Keratinocyte (primary cell): ENCODE measurements around the gene TAF6. TPM values are rescaled to one million over a fixed set of nuclear protein-coding genes. Genes with fewer than 3 reads are reported as not detected.

Experiments
- DNase-seq: peaks from one replicate; pipeline ENCODE4 v3.0.0-alpha.2; 2011; ENCODE audit warnings: low read depth, missing footprints, low spot score
- FAIRE-seq: peaks from 2 replicates; lab custom pipeline; 2011; peaks lifted over from hg19 to GRCh38; lab: Jason Lieb, UNC
- H2AFZ ChIP-seq: 2 replicates; pipeline ENCODE4 v1.6.0; 2012; ENCODE audit warnings: low read length, control low read depth, inconsistent platforms; ENCODE audit not compliant: control insufficient read depth
- H3K27ac ChIP-seq: 2 replicates; pipeline ENCODE4 v1.5.1; 2011; ENCODE audit warnings: low read length; ENCODE audit not compliant: control insufficient read depth, insufficient read depth
- H3K27me3 ChIP-seq: 3 replicates; pipeline ENCODE4 v1.6.0; 2011; ENCODE audit warnings: low read length; ENCODE audit not compliant: control insufficient read depth, insufficient read depth; ENCODE audit errors: extremely low read depth
- H3K36me3 ChIP-seq, 2 experiments: 2 replicates in 1 of 2; 3 replicates in 1 of 2; pipeline ENCODE4 v1.5.1; 2011; ENCODE audit warnings: low read length in 2 of 2, mild to moderate bottlenecking in 1 of 2; ENCODE audit not compliant: control insufficient read depth in 2 of 2, insufficient read depth in 2 of 2; ENCODE audit errors: extremely low read depth in 1 of 2
- H3K4me1 ChIP-seq: 3 replicates; pipeline ENCODE4 v1.5.1; 2011; ENCODE audit warnings: low read length; ENCODE audit not compliant: control insufficient read depth, insufficient read depth; ENCODE audit errors: extremely low read depth
- H3K4me2 ChIP-seq: 3 replicates; pipeline ENCODE4 v1.6.0; 2011; ENCODE audit warnings: low read depth, low read length; ENCODE audit not compliant: control insufficient read depth, insufficient read depth; ENCODE audit errors: extremely low read depth
- H3K4me3 ChIP-seq, 3 experiments: fragments of 200-600 bp in 1 of 3; sonication (generic) in 1 of 3; 2 replicates in 2 of 3; 3 replicates in 1 of 3; pipeline ENCODE4 v1.5.1; 2011 to 2016; ENCODE audit warnings: low read length in 3 of 3, mild to moderate bottlenecking in 3 of 3, control low read depth in 2 of 3, inconsistent platforms in 1 of 3, low read depth in 1 of 3, mixed read lengths in 1 of 3, mixed run types in 1 of 3, moderate library complexity in 1 of 3; ENCODE audit not compliant: control insufficient read depth in 2 of 3, insufficient read depth in 2 of 3; ENCODE audit errors: extremely low read depth in 1 of 3
- H3K79me2 ChIP-seq: 2 replicates; pipeline ENCODE4 v1.6.0; 2012; ENCODE audit warnings: low read length; ENCODE audit not compliant: control insufficient read depth, insufficient read depth
- H3K9ac ChIP-seq: 3 replicates; pipeline ENCODE4 v1.6.0; 2011; ENCODE audit warnings: low read length; ENCODE audit not compliant: control insufficient read depth, insufficient read depth; ENCODE audit errors: extremely low read depth
- H3K9me1 ChIP-seq: 3 replicates; pipeline ENCODE4 v1.6.0; 2011; ENCODE audit warnings: low read length; ENCODE audit not compliant: control insufficient read depth, insufficient read depth; ENCODE audit errors: extremely low read depth
- H3K9me3 ChIP-seq: 2 replicates; pipeline ENCODE4 v1.5.1; 2012; ENCODE audit warnings: low read depth, low read length; ENCODE audit not compliant: control insufficient read depth
- H4K20me1 ChIP-seq: 3 replicates; pipeline ENCODE4 v1.6.0; 2011; ENCODE audit warnings: low read length; ENCODE audit not compliant: control insufficient read depth, insufficient read depth; ENCODE audit errors: extremely low read depth
- EZH2 ChIP-seq: IDR thresholded peaks from one replicate; pipeline ENCODE4 v1.6.1; 2012; ENCODE audit warnings: inconsistent platforms, mild to moderate bottlenecking, low read length, moderate library complexity
- dilution Hi-C: fragments of 300-500 bp; cut with MboI; formaldehyde crosslinking; loops from one replicate; pipeline ENCODE4 v1.7.0; 2020; ENCODE audit warnings: low sequenced_read_pairs; ENCODE audit not compliant: extremely low pct_ligation_motif_present
- polyA plus RNA-seq, 5 experiments: library from polyadenylated mRNA; depleted of rRNA in 3 of 5; stranded (reverse) in 3 of 5; stranded (forward) in 1 of 5; unstranded in 1 of 5; fragments of >200 nt; gene quantifications; 1 replicate in 1 of 5; 2 replicates in 3 of 5; 3 replicates in 1 of 5; pipeline versions ENCODE4 v1.2.1 to v1.2.3, GENCODE V29; 2011 to 2012; ENCODE audit warnings: missing spikeins in 2 of 5, low read depth in 1 of 5, low replicate concordance in 1 of 5
- TF ChIP-seq, protein P1 (sequence below), 3 experiments: IDR thresholded peaks in 1 of 3; conservative IDR thresholded peaks in 1 of 3; optimal IDR thresholded peaks in 1 of 3; 2 replicates in 2 of 3; 3 replicates in 1 of 3; pipeline versions ENCODE3 to v1.5.1; 2011; ENCODE audit warnings: low read length in 3 of 3, mild to moderate bottlenecking in 3 of 3, moderate library complexity in 2 of 3, control low read depth in 1 of 3, inconsistent platforms in 1 of 3; ENCODE audit not compliant: insufficient read depth in 2 of 3; ENCODE audit errors: extremely low read depth in 1 of 3

The TAF6 gene
- polyA plus RNA-seq, 1 donor (not counting 4 experiments of a cell fraction or from before 2014, with no cell fraction given) = 7.6 TPM

DNA sequence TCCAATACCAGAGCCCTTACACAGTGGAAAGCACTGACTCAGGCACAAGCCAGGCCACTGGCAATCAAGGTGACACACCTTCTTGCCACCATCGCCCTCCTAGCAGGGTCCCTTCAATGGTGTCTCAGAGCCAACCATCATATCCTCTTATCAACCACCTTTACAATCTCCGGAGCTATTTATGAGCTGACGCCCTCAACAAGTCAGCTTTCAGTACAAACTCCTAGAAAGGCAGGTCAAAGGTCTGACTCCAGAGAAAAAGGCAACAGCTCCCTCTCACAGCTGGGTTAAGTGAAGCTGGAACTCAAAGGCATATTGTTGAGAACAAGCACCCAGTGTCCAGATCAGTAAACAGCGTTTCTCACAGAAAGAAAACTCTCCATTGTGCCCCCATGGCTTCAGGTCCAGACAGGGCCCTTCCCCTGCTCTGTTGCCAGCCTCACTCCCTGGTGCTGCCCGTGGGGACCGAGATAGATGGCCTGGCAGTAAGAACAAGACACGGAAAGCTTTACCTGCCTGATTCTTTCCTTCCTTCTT lies 40.1 kb downstream of the TAF6 start:
- peaks cover 58% of the 10 kb centered on the region for H3K79me2 ChIP-seq

GRCh38 chr7:100077205-100077604 lies 42.0 kb downstream of the TAF6 start:
- peaks cover 45 to 55% of the 10 kb centered on the region in 2 experiments for H3K36me3 ChIP-seq
- no peak overlapping the region for H2AFZ ChIP-seq
- H3K9me3 ChIP-seq = peaks cover 6% of the 10 kb centered on the region
- dilution Hi-C loops = no loop called here
- DNase-seq (no peak), FAIRE-seq (no peak)
- no peaks in the 10 kb centered on the region for H4K20me1 ChIP-seq
- H3K4me3 ChIP-seq = no peak overlapping the region
- H3K79me2 ChIP-seq = peaks cover 58% of the 10 kb centered on the region
- no peak overlapping the region for H3K9ac ChIP-seq
- H3K4me2 ChIP-seq = no peak overlapping the region
- H3K4me1 ChIP-seq = peaks cover 11% of the 10 kb centered on the region
- H3K27me3 ChIP-seq = no peaks in the 10 kb centered on the region
- no peaks in the 10 kb centered on the region for H3K9me1 ChIP-seq
- TF ChIP-seq, protein P1, sequence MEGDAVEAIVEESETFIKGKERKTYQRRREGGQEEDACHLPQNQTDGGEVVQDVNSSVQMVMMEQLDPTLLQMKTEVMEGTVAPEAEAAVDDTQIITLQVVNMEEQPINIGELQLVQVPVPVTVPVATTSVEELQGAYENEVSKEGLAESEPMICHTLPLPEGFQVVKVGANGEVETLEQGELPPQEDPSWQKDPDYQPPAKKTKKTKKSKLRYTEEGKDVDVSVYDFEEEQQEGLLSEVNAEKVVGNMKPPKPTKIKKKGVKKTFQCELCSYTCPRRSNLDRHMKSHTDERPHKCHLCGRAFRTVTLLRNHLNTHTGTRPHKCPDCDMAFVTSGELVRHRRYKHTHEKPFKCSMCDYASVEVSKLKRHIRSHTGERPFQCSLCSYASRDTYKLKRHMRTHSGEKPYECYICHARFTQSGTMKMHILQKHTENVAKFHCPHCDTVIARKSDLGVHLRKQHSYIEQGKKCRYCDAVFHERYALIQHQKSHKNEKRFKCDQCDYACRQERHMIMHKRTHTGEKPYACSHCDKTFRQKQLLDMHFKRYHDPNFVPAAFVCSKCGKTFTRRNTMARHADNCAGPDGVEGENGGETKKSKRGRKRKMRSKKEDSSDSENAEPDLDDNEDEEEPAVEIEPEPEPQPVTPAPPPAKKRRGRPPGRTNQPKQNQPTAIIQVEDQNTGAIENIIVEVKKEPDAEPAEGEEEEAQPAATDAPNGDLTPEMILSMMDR (optimal IDR thresholded peaks at IDR 0.05 in 1 of 3, IDR thresholded peaks at IDR 0.05 in 1 of 3, conservative IDR thresholded peaks at IDR 0.05 in 1 of 3; ENCODE audit: extremely low read depth in 1 of 3, insufficient read depth in 2 of 3, low read length in 3 of 3) = no peak
- no peak for TF ChIP-seq EZH2
- H3K27ac ChIP-seq = no peak overlapping the region

More for the DNA sequence above, 40.1 kb downstream of the TAF6 start:
- DNase-seq (no peak), FAIRE-seq (no peak)
- no peaks in the 10 kb centered on the region for H3K9me3 ChIP-seq
- H3K9me1 ChIP-seq = no peaks in the 10 kb centered on the region
- H3K27ac ChIP-seq = no peak overlapping the region
- H3K27me3 ChIP-seq = no peaks in the 10 kb centered on the region
- H3K4me2 ChIP-seq = no peak overlapping the region
- no peak overlapping the region for H2AFZ ChIP-seq
- TF ChIP-seq, protein P1 (optimal IDR thresholded peaks at IDR 0.05 in 1 of 3, IDR thresholded peaks at IDR 0.05 in 1 of 3, conservative IDR thresholded peaks at IDR 0.05 in 1 of 3; ENCODE audit: extremely low read depth in 1 of 3, insufficient read depth in 2 of 3, low read length in 3 of 3) = no peak
- no peak for TF ChIP-seq EZH2
- H3K4me3 ChIP-seq = no peak overlapping the region
- H4K20me1 ChIP-seq = no peaks in the 10 kb centered on the region
- no peak overlapping the region for H3K9ac ChIP-seq
- peaks cover 15% of the 10 kb centered on the region for H3K4me1 ChIP-seq
- dilution Hi-C loops = no loop called here
- peaks cover 29 to 37% of the 10 kb centered on the region in 2 experiments for H3K36me3 ChIP-seq
